ENCODE data around the gene PITPNM3. TPM values are rescaled to one million over a fixed set of nuclear protein-coding genes. Genes with fewer than 3 reads are reported as not detected.

Gene PITPNM3
- total and polyA plus RNA-seq, 2 of the 8 experiments (the other 6 are each of a cell fraction or from before 2014, with no cell fraction given), result 1.7 to 3.1 TPM

DNA sequence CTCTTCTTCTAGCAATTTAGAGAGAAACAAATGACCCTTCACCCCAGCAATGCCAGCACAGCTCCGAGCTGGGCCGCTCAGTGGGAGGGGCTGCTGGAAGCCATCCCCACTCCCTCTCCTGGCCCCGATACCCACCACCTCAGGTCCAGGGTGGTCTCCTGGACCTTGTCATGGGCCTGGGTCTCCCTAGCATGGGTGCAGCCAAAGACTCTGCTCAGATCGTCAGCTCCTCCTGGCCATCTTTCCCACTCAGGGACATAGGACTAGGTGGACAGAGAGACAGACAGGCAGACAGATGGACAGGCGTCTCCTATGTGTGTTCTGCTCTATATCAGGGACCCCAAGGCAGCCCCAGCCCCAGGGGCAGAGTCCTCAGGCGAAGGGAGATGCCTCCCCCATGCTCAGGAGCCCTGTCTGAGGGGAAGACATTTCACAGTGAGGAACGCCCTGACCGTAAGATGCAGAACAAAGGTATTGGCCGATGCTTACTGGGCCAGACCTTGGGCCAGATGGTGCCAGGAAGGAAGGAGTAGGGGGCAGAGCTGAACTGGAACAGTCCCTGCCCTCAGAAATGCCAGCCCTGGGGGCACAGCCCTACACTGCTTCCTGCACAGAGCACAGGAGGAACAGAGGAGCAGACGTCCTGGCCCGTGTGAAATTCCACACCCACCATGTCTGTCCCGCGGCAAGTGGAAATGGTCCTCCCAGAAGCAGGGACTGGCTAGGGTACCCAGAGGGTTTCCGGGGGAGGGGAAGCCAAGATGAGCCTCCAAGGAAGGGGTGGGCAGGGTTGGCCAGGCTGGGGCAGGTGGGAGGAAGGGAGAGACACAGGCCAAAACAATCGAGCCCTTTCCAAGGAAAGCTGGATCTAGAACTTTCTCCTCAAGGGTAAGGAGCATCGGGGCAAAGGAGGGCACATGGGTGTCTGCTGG lies 13.0 kb downstream of the PITPNM3 start:
- H3K4me1 ChIP-seq (replicated peaks in 1 of 4; ENCODE audit: control insufficient read depth in 3 of 4, insufficient read depth in 4 of 4, low read length in 3 of 4), result peaks cover 0 to 9% (median 3%) of the 10 kb centered on the region in 4 experiments; a peak in 6 of 7 replicates
- no peaks in the 10 kb centered on the region for H3K36me3 ChIP-seq (ENCODE audit: control insufficient read depth in 2 of 4, insufficient read depth in 4 of 4, low read length in 3 of 4)
- 0 out of 7 replicates have a peak, but pooled peaks cover 0 to 4% (median 0%) of the 10 kb centered on the region in 4 experiments for H3K27me3 ChIP-seq (replicated peaks in 1 of 4; ENCODE audit: control insufficient read depth in 3 of 4, extremely low read depth in 1 of 4, insufficient read depth in 3 of 4, low read length in 3 of 4)
- H2BK20ac ChIP-seq (ENCODE audit: low read length), result no peak overlapping the region
- H3K23ac ChIP-seq (ENCODE audit: insufficient read length), result no peak overlapping the region
- H4K5ac ChIP-seq (ENCODE audit: insufficient read length, low read depth, low read length), result no peak overlapping the region
- no peak overlapping the region for H2AFZ ChIP-seq (ENCODE audit: low read length)
- H3K18ac ChIP-seq (ENCODE audit: extremely low read depth, low read length), result no peak overlapping the region
- H4K20me1 ChIP-seq (replicated peaks in 1 of 2; ENCODE audit: control insufficient read depth in 1 of 2, insufficient read depth in 2 of 2, low read length in 2 of 2), result no peaks in the 10 kb centered on the region
- ChIA-PET POLR2A (ENCODE audit: partially characterized antibody) (interaction anchor here (1.1 kb wide), 1 partner anchor 13 kb away, joined by 3 read pairs; no protein-coding TSS in a partner anchor), CTCF (ENCODE audit: partially characterized antibody) (interaction anchor here (1.0 to 2.3 kb wide), 4 partner anchors 8 to 122 kb away, joined by 3 to 6 read pairs (median 4); no protein-coding TSS in a partner anchor)
- no peak overlapping the region for H4K8ac ChIP-seq (ENCODE audit: extremely low read depth, insufficient read depth, low read length)
- no peak overlapping the region for H3K9ac ChIP-seq (replicated peaks in 1 of 4; ENCODE audit: extremely low read depth in 1 of 4, low read depth in 3 of 4, low read length in 3 of 4)
- H3K79me2 ChIP-seq (ENCODE audit: control insufficient read depth in 1 of 2, insufficient read depth in 2 of 2, low read length in 2 of 2), result no peaks in the 10 kb centered on the region
- H3K4me3 ChIP-seq (ENCODE audit: extremely low read depth in 1 of 4, insufficient read depth in 2 of 4, low read depth in 3 of 4, low read length in 4 of 4), result no peak overlapping the region
- no peak overlapping the region for H2BK120ac ChIP-seq (replicated peaks; ENCODE audit: low read depth, low read length)
- no peak overlapping the region for H3K4me2 ChIP-seq (ENCODE audit: insufficient read depth in 1 of 2, low read depth in 2 of 2, low read length in 2 of 2)
- WGBS, 2 experiments (ENCODE audit: extremely low coverage in 1 of 2, insufficient coverage in 1 of 2, insufficient read length in 1 of 2, insufficient replicate concordance in 2 of 2, low coverage in 1 of 2, low lambda C conversion rate in 2 of 2, missing lambda C conversion rate in 1 of 2), result 89% methylated on average over 16 of the region's 16 CpGs; no CpG with 5 or more reads in 1 of the 2 experiments
- no peak overlapping the region for H2AK5ac ChIP-seq (ENCODE audit: low read depth, low read length)
- no peak overlapping the region; the same call in 1 of the 2 replicates for H2BK15ac ChIP-seq (ENCODE audit: low read length)
- H2BK12ac ChIP-seq (ENCODE audit: low read depth, low read length), result no peak overlapping the region
- H4K91ac ChIP-seq (replicated peaks; ENCODE audit: insufficient read length, low read length), result no peak overlapping the region
- no peaks in the 10 kb centered on the region; the same call in 1 of the 2 replicates for H3K79me1 ChIP-seq (ENCODE audit: low read depth, low read length)
- H3K56ac ChIP-seq (replicated peaks; ENCODE audit: insufficient read length, low read depth, low read length), result no peak overlapping the region
- no peak overlapping the region for H3K27ac ChIP-seq (ENCODE audit: low read depth, low read length)
- no peaks in the 10 kb centered on the region; the same call in 1 of the 2 replicates for H3K23me2 ChIP-seq (ENCODE audit: low read depth, low read length)
- no peak overlapping the region for H2BK5ac ChIP-seq (ENCODE audit: low read depth, low read length)
- DNase-seq (ENCODE audit: low read depth in 1 of 2, low spot score in 2 of 2) (no peak), FAIRE-seq (no peak)
- H3K14ac ChIP-seq (ENCODE audit: insufficient read length), result no peak overlapping the region
- no peak overlapping the region for H3K4ac ChIP-seq (replicated peaks; ENCODE audit: insufficient read length, low read depth, low read length)
- H3K9me3 ChIP-seq (ENCODE audit: insufficient read depth in 2 of 2, low read depth in 1 of 2, low read length in 1 of 2), result peaks cover 0 to 8% of the 10 kb centered on the region in 2 experiments; a peak in 1 of 4 replicates
- no peak for TF ChIP-seq CEBPB (IDR thresholded peaks at IDR 0.05; ENCODE audit: low read depth, low read length)
- no peak for TF ChIP-seq SAP30 (IDR thresholded peaks at IDR 0.05; ENCODE audit: insufficient read depth, insufficient replicate concordance, low read length)
- no peak for TF ChIP-seq KDM4A (IDR thresholded peaks at IDR 0.05; ENCODE audit: low read depth, low read length, severe bottlenecking)
- no peak for TF ChIP-seq TAF1 (IDR thresholded peaks at IDR 0.05; ENCODE audit: low read depth, low read length)
- no peak for TF ChIP-seq NRF1 (IDR thresholded peaks at IDR 0.05; ENCODE audit: low read depth, low read length)
- no peak for TF ChIP-seq BRCA1 (IDR thresholded peaks at IDR 0.05; ENCODE audit: low read depth, low read length)
- TF ChIP-seq CBX5 (IDR thresholded peaks at IDR 0.05; ENCODE audit: low read depth, low read length), result no peak
- no peak for TF ChIP-seq POLR2AphosphoS5 (IDR thresholded peaks at IDR 0.05; ENCODE audit: low read depth, low read length)
- TF ChIP-seq RBBP5 (IDR thresholded peaks at IDR 0.05; ENCODE audit: borderline replicate concordance, low read depth, low read length), result no peak
- no peak for TF ChIP-seq MAFK (IDR thresholded peaks at IDR 0.05; ENCODE audit: low read depth, low read length)
